ENCODE data around the gene TMEM229A.
"Not testable (repeated sequence)": the region's sequence is repeated elsewhere in the genome, so short reads cannot be mapped to it uniquely, and the experiment has no call there.

Gene TMEM229A

GRCh38 chr7:124031919-124032318 is 948 bp downstream of the TMEM229A start:
- DNase-seq, result no peak

- DNase-seq, result no peak
Measured at GRCh38 chr7:124031406-124031805, 1.5 kb downstream of the TMEM229A start.

GRCh38 chr7:124030964-124031363 is 1.9 kb downstream of the TMEM229A start:
- DNase-seq, result no peak

GRCh38 chr7:124029396-124030188 is 3.3 kb downstream of the TMEM229A start:
- no peak for DNase-seq

GRCh38 chr7:124027236-124027635 is 5.6 kb downstream of the TMEM229A start:
- no peak for DNase-seq

GRCh38 chr7:124024329-124024728 is 8.5 kb downstream of the TMEM229A start:
- DNase-seq, result not testable (repeated sequence)

- DNase-seq, result no peak
Measured at GRCh38 chr7:124022551-124022950, 10.3 kb downstream of the TMEM229A start.

- DNase-seq, result no peak
Measured at GRCh38 chr7:124020060-124020459, 12.8 kb downstream of the TMEM229A start.

- DNase-seq, result no peak
Measured at GRCh38 chr7:124013306-124013705, 19.6 kb downstream of the TMEM229A start.

- no peak for DNase-seq
Measured at GRCh38 chr7:124012864-124013263, 20.0 kb downstream of the TMEM229A start.

- DNase-seq, result no peak
Measured at GRCh38 chr7:124009321-124009720, 23.5 kb downstream of the TMEM229A start.

- DNase-seq, result not testable (repeated sequence)
Measured at GRCh38 chr7:124008296-124008695, 24.6 kb downstream of the TMEM229A start.

- no peak for DNase-seq
Measured at GRCh38 chr7:123999703-124000102, 33.2 kb downstream of the TMEM229A start.

GRCh38 chr7:123998921-123999320 is 33.9 kb downstream of the TMEM229A start:
- DNase-seq, result no peak

GRCh38 chr7:123996327-123996625 is 36.6 kb downstream of the TMEM229A start:
- DNase-seq, result no peak

- DNase-seq, result no peak
Measured at GRCh38 chr7:123995617-123996326, 37.1 kb downstream of the TMEM229A start.

- no peak for DNase-seq
Measured at GRCh38 chr7:123994449-123994848, 38.4 kb downstream of the TMEM229A start.

GRCh38 chr7:123993996-123994395 is 38.9 kb downstream of the TMEM229A start:
- DNase-seq, result no peak

GRCh38 chr7:123992913-123993518 is 39.9 kb downstream of the TMEM229A start:
- no peak for DNase-seq

- DNase-seq, result no peak
Measured at GRCh38 chr7:123987445-123987844, 45.4 kb downstream of the TMEM229A start.
